ENCODE measurements around the gene RHBDL1.

DNA sequence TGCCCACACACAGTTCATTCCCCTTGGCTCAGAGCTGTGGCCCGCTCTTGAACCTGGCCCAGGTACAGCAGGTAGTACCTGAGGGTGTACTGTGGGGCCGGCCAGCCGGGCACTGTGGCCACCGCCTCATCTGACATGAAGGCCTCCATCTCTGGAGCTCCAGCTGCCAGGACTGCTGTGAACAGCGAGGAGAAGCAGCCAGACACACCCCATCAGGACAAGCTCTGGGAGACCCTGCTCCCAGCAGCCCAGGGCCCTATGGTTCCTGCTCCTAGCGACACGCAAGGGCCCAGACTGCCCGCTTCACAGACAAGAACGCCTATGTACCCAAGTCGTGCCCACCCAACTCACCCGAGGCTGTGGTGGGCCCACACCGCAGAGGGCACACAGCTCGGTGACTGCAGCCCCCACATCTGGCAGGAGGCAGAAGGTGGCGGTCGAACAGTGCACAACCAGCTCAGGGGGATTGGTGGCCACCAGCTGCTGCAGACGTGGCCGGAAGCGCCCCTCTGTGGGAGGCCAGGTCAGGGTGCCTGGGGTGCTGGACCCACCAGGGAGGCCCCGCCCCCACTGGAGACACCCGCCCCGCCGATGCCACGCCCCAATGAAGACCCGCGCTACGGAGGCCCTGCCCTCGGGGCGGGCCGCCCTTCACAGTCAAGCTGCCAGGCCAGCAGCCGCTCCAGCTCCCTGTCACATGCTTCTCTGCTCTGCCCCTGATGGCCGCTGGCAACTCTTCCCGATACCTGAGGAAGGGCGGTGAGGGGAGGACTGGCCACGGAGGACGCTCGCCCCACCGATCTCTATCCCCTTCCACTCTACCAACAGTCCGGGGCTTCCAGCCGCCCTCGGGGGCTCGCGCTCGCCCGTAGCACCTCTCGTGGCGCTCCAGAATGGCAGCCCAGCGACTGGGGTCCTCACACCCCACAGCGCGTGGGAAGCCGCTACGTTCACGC is 3.7 kb downstream of the RHBDL1 start:
- TF ChIP-seq POLR2AphosphoS5 (IDR thresholded peaks at IDR 0.05; ENCODE audit: low read depth, low read length) (no peak; the same call in 1 of the 2 replicates), TAF1 (IDR thresholded peaks at IDR 0.05; ENCODE audit: borderline replicate concordance, insufficient read depth, low read length) (no peak), SIN3A (IDR thresholded peaks at IDR 0.05; ENCODE audit: borderline replicate concordance, insufficient read depth, low read length) (no peak)
- TF ChIP-seq, protein P1, sequence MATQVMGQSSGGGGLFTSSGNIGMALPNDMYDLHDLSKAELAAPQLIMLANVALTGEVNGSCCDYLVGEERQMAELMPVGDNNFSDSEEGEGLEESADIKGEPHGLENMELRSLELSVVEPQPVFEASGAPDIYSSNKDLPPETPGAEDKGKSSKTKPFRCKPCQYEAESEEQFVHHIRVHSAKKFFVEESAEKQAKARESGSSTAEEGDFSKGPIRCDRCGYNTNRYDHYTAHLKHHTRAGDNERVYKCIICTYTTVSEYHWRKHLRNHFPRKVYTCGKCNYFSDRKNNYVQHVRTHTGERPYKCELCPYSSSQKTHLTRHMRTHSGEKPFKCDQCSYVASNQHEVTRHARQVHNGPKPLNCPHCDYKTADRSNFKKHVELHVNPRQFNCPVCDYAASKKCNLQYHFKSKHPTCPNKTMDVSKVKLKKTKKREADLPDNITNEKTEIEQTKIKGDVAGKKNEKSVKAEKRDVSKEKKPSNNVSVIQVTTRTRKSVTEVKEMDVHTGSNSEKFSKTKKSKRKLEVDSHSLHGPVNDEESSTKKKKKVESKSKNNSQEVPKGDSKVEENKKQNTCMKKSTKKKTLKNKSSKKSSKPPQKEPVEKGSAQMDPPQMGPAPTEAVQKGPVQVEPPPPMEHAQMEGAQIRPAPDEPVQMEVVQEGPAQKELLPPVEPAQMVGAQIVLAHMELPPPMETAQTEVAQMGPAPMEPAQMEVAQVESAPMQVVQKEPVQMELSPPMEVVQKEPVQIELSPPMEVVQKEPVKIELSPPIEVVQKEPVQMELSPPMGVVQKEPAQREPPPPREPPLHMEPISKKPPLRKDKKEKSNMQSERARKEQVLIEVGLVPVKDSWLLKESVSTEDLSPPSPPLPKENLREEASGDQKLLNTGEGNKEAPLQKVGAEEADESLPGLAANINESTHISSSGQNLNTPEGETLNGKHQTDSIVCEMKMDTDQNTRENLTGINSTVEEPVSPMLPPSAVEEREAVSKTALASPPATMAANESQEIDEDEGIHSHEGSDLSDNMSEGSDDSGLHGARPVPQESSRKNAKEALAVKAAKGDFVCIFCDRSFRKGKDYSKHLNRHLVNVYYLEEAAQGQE (IDR thresholded peaks at IDR 0.05; ENCODE audit: insufficient read depth in 1 of 2, low read depth in 2 of 2, low read length in 2 of 2), result no peak

All from PFSK-1 (cell line).